Suppressor macrophage treated with lipopolysaccharide for 4 hours (primary cell): Measurements from ENCODE around the gene MYOG.

Source experiments
- DNase-seq: peaks from one replicate; pipeline ENCODE4 v3.0.0-alpha.2; 2020

The MYOG gene

GRCh38 chr1:203072002-203072602 is 13.7 kb downstream of the MYOG start:
- DNase-seq: no peak

GRCh38 chr1:203069030-203069747 is 16.6 kb downstream of the MYOG start:
- peak; percentile 58 for DNase-seq

- DNase-seq: no peak
Observed at GRCh38 chr1:203066965-203067364, 18.8 kb downstream of the MYOG start.

- DNase-seq: no peak
Observed at GRCh38 chr1:203065986-203066385, 19.8 kb downstream of the MYOG start.

- DNase-seq: no peak
Observed at GRCh38 chr1:203065191-203065590, 20.6 kb downstream of the MYOG start.

- DNase-seq: no peak
Observed at GRCh38 chr1:203063287-203063686, 22.5 kb downstream of the MYOG start.

- DNase-seq: no peak
Observed at GRCh38 chr1:203060115-203060514, 25.7 kb downstream of the MYOG start.

GRCh38 chr1:203059485-203059884 is 26.3 kb downstream of the MYOG start:
- DNase-seq: no peak

- DNase-seq: no peak
Observed at GRCh38 chr1:203058676-203058935, 27.2 kb downstream of the MYOG start.

- peak; percentile 53 for DNase-seq
Observed at GRCh38 chr1:203057911-203058675, 27.7 kb downstream of the MYOG start.

- DNase-seq: no peak
Observed at GRCh38 chr1:203056516-203056915, 29.3 kb downstream of the MYOG start.

GRCh38 chr1:203056012-203056411 is 29.8 kb downstream of the MYOG start:
- DNase-seq: no peak

- no peak for DNase-seq
Observed at GRCh38 chr1:203055161-203055799, 30.5 kb downstream of the MYOG start.

GRCh38 chr1:203054642-203055041 is 31.2 kb downstream of the MYOG start:
- DNase-seq: no peak

- DNase-seq: no peak
Observed at GRCh38 chr1:203054184-203054583, 31.6 kb downstream of the MYOG start.

- no peak for DNase-seq
Observed at GRCh38 chr1:203052601-203053000, 33.2 kb downstream of the MYOG start.

GRCh38 chr1:203051841-203052324 is 33.9 kb downstream of the MYOG start:
- DNase-seq: no peak

GRCh38 chr1:203050826-203051225 is 35.0 kb downstream of the MYOG start:
- DNase-seq: no peak

GRCh38 chr1:203049576-203050180 is 36.1 kb downstream of the MYOG start:
- DNase-seq: no peak

- DNase-seq: no peak
Observed at GRCh38 chr1:203049077-203049476, 36.7 kb downstream of the MYOG start.

GRCh38 chr1:203048555-203049051 is 37.2 kb downstream of the MYOG start:
- no peak for DNase-seq

GRCh38 chr1:203048086-203048485 is 37.7 kb downstream of the MYOG start:
- DNase-seq: no peak
